ENCODE data around the gene LAMP5. TPM values are rescaled to one million over a fixed set of nuclear protein-coding genes. Genes with fewer than 3 reads are reported as not detected.
A peak's percentile ranks its signal among the peaks of the same experiment; 100 is the strongest.

The LAMP5 gene
- total and polyA plus RNA-seq, 2 of the 13 experiments (the other 11 are each of a cell fraction or from before 2014, with no cell fraction given) = not detected

DNA sequence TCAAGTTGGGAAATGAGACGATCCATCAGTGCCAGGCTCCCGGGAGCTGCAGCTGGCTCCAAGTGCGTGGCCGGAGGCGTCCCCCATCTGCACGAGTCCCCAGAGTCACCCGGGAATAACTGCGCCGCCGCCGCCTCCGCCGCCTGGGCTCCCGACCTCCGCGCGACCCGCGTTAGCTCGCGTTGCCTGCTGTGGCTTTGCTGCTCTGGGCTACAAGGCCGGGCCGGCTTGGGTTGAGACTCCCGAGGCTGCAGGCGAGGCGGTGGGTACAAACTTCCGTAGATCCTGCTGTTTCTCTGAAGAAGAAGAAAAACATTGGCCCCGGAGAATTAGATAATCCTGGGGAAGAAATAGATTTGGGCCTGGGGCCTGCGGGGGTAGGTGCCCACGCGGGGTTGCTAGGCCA lies 7.4 kb upstream of the LAMP5 start (continued):
- no peak for TF ChIP-seq ZBTB38 (CRISPR knock-in tag; IDR thresholded peaks at IDR 0.05)

DNA sequence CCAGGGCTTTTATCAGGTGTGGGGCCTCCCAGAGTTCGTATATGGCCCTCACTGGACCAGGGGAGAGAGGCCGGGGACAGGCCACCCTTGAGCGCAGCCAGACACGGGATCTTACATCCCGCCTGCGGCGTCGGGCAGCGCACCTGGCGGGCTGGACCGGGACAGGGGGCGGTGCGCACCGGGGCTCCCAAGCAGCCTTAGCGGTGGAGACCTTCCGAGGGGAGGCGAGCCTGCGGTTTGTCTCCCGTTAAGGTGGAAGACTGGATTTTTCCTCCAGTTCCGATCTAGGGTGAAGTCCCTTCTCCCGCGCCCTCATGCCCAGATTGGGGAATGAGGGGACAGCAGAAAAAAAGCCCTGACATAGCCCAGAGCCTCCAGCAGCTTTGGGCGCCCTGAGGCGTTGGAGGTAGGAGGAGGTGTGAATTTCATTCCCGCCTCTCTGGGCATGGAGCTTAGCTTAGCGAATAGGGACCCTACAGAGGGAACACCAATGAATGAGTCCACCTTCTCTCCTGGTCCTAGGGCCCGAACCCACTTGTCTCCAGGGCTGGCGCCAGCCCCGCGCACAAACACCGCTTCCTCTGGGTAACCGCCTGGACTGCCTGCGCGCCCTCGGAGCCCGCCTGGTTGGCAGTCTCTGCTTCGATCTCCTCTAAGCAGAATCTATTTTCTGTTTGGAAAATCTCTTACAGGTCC lies 6.7 kb upstream of the LAMP5 start:
- Histone ChIP-seq H3K36me3 (replicated peaks in 1 of 2; ENCODE audit: control insufficient read depth in 1 of 2, insufficient read depth in 2 of 2, low read length in 2 of 2) (no peaks in the 10 kb centered on the region), H3K4me2 (ENCODE audit: low read depth, low read length) (no peak overlapping the region), H3K79me2 (ENCODE audit: insufficient read depth, low read length) (no peaks in the 10 kb centered on the region), H2AFZ (ENCODE audit: low read length) (no peak overlapping the region), H4K20me1 (ENCODE audit: insufficient read depth, low read length) (no peaks in the 10 kb centered on the region), H3K27ac (ENCODE audit: extremely low read length, insufficient read depth, low read length) (no peak overlapping the region), H3K9me3 (ENCODE audit: low read length) (no peaks in the 10 kb centered on the region), H3K4me1 (ENCODE audit: insufficient read depth, low read length) (no peaks in the 10 kb centered on the region), H3K27me3 (ENCODE audit: control insufficient read depth in 1 of 2, insufficient read depth in 2 of 2, low read length in 2 of 2) (peaks cover 5 to 58% of the 10 kb centered on the region in 2 experiments), H3K9ac (ENCODE audit: insufficient read depth, low read depth, low read length) (no peak overlapping the region), H3K4me3 (replicated peaks in 1 of 3; ENCODE audit: insufficient read depth in 1 of 3, low read depth in 2 of 3, low read length in 3 of 3) (no peak overlapping the region)
- no peak for FAIRE-seq
- DNase-seq (ENCODE audit: low spot score) = no peak
- ChIA-PET CTCF (ENCODE audit: low intra/inter-chr PET ratio, low total read pairs) (no interaction called here), POLR2A (no interaction called here)
- intact Hi-C loops (cut with micrococcal nuclease; ENCODE audit: unreplicated experiment) = no loop called here
- in situ Hi-C loops (cut with HindIII; ENCODE audit: extremely low pct_ligation_motif_present, low pct_unique_long_range_greater_than_20kb) = no loop called here
- no TSS peak for BruUV-seq (replicated peaks)
- peak; percentile 21; the same call in 2 of the 3 replicates for ATAC-seq
- WGBS (ENCODE audit: low lambda C conversion rate) = 53% methylated on average over 28 of the region's 37 CpGs
- TF ChIP-seq SP140L (CRISPR knock-in tag; IDR thresholded peaks at IDR 0.05; ENCODE audit: borderline replicate concordance) (no peak), ZFY (CRISPR knock-in tag; IDR thresholded peaks at IDR 0.05) (no peak), ZNF678 (CRISPR knock-in tag; IDR thresholded peaks at IDR 0.05) (no peak), FOSL2 (CRISPR knock-in tag; IDR thresholded peaks at IDR 0.05) (no peak), RBFOX2 (IDR thresholded peaks at IDR 0.05; ENCODE audit: low read depth, low read length) (no peak), ZC3H4 (CRISPR knock-in tag; IDR thresholded peaks at IDR 0.05; ENCODE audit: borderline replicate concordance) (no peak), ZNF484 (CRISPR knock-in tag; IDR thresholded peaks at IDR 0.05; ENCODE audit: borderline replicate concordance, low read depth) (no peak), MBD4 (IDR thresholded peaks at IDR 0.05; ENCODE audit: borderline replicate concordance, low read length) (no peak), ZFP36L1 (CRISPR knock-in tag; IDR thresholded peaks at IDR 0.05) (no peak), ZNF547 (CRISPR knock-in tag; IDR thresholded peaks at IDR 0.05) (no peak), ZSCAN25 (CRISPR knock-in tag; IDR thresholded peaks at IDR 0.05) (no peak), MTA1 (CRISPR knock-in tag; IDR thresholded peaks at IDR 0.05; ENCODE audit: borderline replicate concordance) (no peak)
- TF ChIP-seq, protein P1, sequence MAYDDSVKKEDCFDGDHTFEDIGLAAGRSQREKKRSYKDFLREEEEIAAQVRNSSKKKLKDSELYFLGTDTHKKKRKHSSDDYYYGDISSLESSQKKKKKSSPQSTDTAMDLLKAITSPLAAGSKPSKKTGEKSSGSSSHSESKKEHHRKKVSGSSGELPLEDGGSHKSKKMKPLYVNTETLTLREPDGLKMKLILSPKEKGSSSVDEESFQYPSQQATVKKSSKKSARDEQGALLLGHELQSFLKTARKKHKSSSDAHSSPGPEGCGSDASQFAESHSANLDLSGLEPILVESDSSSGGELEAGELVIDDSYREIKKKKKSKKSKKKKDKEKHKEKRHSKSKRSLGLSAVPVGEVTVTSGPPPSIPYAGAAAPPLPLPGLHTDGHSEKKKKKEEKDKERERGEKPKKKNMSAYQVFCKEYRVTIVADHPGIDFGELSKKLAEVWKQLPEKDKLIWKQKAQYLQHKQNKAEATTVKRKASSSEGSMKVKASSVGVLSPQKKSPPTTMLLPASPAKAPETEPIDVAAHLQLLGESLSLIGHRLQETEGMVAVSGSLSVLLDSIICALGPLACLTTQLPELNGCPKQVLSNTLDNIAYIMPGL (CRISPR knock-in tag; IDR thresholded peaks at IDR 0.05; ENCODE audit: borderline replicate concordance in 1 of 2, low read depth in 1 of 2) = no peak
